H54 (cell line): Measurements from ENCODE around the gene TBC1D17.

ENCODE experiments used
- DNase-seq: peaks from one replicate; pipeline ENCODE4 v3.0.0; 2011; ENCODE audit warnings: low spot score, mixed read lengths; ENCODE audit not compliant: insufficient read length
- FAIRE-seq: peaks from 3 replicates; lab custom pipeline; 2011; peaks lifted over from hg19 to GRCh38; lab: Jason Lieb, UNC
- POLR2A ChIP-seq: IDR thresholded peaks from 2 replicates; pipeline ENCODE4 v1.6.1; 2011; ENCODE audit warnings: low read depth, mild to moderate bottlenecking, low read length

The TBC1D17 gene

DNA sequence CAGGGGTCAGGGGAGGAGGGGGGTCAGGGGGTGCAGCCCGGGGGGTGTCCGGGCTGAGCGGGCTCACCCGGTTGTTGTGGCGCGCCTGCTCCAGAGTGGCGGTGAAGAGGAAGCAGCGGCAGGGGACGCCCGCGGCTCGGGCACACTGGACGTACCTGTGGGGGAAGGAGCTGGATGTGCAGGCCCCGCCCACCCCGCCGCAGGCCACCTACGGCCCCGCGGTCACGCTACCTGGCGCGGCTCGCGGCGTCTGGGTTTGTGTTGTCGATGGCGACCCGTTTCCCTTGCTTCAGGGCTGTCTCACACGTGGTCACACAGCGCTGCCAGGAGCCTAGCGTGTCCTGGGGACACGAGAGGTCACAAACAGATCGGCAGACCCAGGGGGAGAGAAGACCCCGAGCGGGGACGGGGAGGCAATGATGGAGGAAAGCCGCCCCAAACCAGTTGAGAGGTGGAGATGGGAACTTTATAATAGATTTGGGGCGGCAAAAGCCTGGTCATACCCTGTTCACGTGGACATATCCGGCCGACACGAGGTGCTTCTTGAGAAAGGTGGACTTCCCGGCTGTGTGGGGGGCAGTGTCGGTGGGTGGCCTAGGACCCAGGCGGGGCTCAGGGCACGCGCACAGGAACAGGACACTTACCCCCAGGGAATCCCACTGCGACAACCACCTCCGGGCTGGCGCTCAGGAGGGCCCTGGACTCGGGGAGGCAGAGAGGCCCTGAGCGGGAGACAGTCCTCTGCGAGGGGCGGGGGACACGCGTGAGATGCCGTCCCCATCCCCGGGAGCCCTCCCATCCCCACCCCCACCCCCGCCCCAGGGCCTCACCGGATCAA is 15.7 kb upstream of the TBC1D17 start:
- DNase-seq (no peak), FAIRE-seq (no peak)
- no peak for TF ChIP-seq POLR2A

GRCh38 chr19:49862391-49863253 is 14.9 kb upstream of the TBC1D17 start:
- DNase-seq (no peak), FAIRE-seq (no peak)
- TF ChIP-seq POLR2A, result no peak

GRCh38 chr19:49863254-49863934 is 14.1 kb upstream of the TBC1D17 start:
- TF ChIP-seq POLR2A, result no peak
- DNase-seq (no peak), FAIRE-seq (no peak)

GRCh38 chr19:49863935-49864320 is 13.6 kb upstream of the TBC1D17 start:
- FAIRE-seq (no peak), DNase-seq (no peak)
- TF ChIP-seq POLR2A, result no peak

- TF ChIP-seq POLR2A, result no peak
- DNase-seq (no peak), FAIRE-seq (no peak)
Observed at GRCh38 chr19:49864890-49865289, 12.6 kb upstream of the TBC1D17 start.

GRCh38 chr19:49866933-49867782 is 10.3 kb upstream of the TBC1D17 start, which contains the start of gene PNKP:
Gene PNKP, minus strand, starts transcription at chr19:49867576. Its CDS starts 372 bp downstream, at chr19:49867204.
- TF ChIP-seq POLR2A, result peak; percentile 72
- FAIRE-seq (no peak), DNase-seq (peak; percentile 96)

DNA sequence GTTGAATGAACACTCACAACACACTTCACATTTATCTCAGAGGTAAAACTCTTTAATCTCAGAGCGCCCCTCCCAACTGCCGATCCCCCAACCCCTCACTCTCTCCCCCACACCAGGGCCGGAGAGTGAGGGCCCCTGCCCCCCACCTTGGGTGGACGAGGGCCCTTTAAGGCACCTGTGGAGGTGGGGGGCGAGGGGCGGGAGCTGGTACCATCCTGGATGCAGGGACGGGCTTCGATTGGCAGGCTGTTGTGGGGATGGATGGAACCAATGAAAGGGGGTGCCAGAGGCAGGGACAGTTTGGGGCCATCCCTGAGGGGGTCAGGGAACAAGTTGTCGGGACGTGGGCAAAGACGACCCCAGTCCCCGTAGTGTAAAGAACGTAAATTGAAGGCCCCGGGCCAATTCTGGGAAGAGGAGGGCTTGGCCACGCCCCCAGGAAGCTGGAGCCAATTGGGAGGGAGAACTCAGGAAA is 8.5 kb upstream of the TBC1D17 start:
- FAIRE-seq (no peak), DNase-seq (no peak)
- TF ChIP-seq POLR2A, result 0 out of 2 replicates have a peak, but pooled peaks have one; percentile 14

DNA sequence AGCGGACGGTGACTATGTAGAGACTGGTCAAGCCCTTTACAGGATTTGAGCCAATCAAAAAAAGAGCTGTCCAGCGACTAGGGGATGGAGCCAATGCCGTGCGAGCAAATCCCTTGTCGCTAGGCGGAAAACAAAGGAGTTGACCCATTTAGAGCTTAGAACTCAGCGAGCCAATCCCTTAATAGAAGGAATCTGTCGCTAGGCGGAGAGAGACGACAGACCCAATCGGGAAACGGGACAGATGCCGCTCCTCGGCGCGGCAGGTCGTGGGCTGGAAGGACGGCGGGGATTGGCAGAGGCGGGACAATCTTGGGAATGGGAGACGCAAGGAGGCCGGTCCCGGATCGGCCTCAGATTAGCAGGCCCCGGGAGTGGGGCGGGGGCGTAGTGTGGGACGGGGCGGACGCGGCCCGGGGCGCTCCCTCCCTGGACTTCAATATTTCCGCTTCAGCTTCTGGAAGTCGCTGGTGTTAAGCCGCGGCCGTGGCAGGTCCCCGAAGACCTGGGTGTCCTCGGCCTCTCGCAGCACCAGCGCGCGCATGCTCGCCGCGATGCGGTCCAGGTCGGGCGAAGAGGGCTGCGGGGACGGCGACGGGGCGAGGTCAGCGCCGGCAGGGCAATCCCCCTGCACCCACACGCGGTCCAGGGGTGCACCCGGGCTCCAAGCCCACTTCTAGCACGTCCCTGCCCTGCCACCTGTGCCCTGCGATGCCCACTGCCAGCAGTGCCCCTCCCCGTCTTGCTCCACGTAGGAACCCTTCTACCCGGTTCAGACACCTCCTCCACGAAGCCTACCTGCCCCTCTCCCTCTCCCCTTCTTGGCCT is 7.8 kb upstream of the TBC1D17 start:
- DNase-seq, result peak; percentile 99
- peak; percentile 88 for FAIRE-seq
- peak; percentile 39 for TF ChIP-seq POLR2A

DNA sequence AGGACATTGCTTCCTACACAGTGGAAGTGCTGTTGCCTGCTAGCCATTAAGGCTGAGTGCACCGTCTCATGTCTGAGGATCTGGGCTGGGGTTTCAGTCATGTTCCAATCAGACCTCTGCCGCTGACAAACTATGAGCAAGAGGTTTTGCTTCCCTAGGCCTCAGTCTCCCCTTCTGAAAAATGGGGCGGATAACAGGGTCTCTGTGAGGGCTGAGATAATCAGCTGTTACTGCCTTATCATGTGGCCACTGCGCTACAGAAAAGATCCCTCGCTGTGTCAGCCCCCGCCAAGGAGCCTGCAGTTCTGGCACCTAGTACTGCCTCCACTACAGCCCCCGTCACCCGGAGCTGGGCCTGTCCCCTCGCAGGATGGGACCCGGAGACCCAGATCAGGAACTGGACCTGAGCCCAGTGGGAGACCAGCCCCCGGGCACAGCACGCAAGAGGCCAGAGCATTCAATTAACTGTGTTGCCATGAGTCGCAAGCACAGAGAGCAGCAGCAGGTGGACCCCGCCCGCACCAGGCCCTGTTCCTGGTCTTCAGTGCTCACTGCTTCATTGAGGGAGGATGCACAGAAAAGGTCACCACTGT is 7.1 kb upstream of the TBC1D17 start:
- FAIRE-seq, result no peak
- TF ChIP-seq POLR2A, result no peak
- no peak for DNase-seq

GRCh38 chr19:49871349-49871985 is 6.0 kb upstream of the TBC1D17 start:
- DNase-seq (no peak), FAIRE-seq (no peak)
- no peak for TF ChIP-seq POLR2A

- TF ChIP-seq POLR2A, result no peak
- no peak for FAIRE-seq
- no peak for DNase-seq
Observed at GRCh38 chr19:49872245-49873128, 5.0 kb upstream of the TBC1D17 start.
